GM12801 (cell line): ENCODE data around the gene AZIN2.

Experiments used
- TF ChIP-seq, protein P1 (sequence below): IDR thresholded peaks from one replicate; pipeline ENCODE4 v1.5.1; 2011; ENCODE audit warnings: control low read depth; ENCODE audit not compliant: insufficient read length; ENCODE audit errors: extremely low read depth

Gene AZIN2

DNA sequence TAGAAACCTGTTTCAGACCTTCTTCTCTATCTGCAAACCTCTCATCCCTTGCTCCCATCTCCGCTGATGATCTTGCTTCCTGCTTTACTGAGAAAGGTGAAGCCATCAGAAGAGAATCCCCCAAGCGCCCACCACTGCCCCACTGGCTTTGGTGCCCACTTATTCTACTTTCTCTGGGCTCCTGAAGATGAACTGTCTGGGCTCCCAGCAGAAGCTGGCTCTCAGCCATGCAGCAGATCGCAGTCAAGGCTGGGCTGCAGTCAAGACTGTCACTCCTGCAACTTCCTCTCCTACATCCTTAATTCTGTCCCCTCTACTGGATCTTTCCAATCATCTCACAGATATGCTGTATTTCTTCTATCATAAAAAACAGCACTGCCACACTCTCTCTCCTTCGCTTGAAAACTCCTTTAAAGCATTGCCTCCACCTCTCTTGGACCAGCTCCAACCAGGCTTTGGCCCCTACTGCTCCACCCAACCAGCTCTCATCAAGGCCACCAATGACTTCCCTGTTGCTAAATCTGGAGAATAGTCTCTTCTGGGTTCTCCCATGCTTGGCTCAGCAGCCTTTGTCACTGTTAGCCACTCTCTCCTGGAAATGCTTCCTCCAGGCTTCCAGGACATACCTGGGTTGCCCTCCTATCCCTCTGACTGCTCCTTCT is 75.1 kb downstream of the AZIN2 start:
- TF ChIP-seq, protein P1, sequence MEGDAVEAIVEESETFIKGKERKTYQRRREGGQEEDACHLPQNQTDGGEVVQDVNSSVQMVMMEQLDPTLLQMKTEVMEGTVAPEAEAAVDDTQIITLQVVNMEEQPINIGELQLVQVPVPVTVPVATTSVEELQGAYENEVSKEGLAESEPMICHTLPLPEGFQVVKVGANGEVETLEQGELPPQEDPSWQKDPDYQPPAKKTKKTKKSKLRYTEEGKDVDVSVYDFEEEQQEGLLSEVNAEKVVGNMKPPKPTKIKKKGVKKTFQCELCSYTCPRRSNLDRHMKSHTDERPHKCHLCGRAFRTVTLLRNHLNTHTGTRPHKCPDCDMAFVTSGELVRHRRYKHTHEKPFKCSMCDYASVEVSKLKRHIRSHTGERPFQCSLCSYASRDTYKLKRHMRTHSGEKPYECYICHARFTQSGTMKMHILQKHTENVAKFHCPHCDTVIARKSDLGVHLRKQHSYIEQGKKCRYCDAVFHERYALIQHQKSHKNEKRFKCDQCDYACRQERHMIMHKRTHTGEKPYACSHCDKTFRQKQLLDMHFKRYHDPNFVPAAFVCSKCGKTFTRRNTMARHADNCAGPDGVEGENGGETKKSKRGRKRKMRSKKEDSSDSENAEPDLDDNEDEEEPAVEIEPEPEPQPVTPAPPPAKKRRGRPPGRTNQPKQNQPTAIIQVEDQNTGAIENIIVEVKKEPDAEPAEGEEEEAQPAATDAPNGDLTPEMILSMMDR: no peak

DNA sequence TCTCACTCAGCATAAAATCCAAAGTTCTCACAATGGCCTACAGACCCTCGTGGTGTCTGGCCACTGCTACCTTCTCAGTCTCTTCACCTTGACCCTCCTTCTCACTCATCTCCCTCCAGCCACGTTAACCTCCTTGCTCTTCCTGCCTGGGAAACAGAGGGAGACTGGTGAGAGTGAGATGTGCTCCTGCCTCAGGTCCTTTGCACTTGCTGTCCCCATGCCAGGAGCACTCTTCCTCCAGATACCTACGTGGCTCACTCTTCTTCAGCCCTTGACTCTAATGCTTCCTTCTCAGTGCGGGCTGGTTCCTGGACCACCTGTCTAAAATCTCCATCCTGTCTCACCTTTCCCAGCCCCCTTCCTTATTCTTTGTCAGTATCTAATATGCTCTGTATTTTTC is 76.2 kb downstream of the AZIN2 start:
- TF ChIP-seq, protein P1: no peak

DNA sequence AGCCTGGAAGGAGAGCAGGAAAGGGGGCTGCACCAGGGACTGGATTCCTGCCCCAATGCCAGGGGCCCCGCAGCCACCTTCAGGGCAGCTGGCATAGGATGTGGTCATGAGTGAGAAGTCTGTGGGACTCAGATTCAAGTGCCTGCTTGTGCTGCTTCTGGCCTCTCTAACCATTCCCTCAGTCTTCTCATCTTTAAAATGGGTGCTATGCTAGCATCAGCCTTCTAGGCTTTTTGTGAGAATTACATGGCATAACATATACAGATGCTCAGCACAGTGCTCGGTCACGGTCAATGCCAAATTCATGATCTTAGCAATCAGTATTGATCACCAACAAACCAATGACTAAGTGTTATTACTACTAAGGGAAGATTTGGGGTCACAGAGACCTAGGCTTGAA is 77.4 kb downstream of the AZIN2 start:
- TF ChIP-seq, protein P1: no peak

DNA sequence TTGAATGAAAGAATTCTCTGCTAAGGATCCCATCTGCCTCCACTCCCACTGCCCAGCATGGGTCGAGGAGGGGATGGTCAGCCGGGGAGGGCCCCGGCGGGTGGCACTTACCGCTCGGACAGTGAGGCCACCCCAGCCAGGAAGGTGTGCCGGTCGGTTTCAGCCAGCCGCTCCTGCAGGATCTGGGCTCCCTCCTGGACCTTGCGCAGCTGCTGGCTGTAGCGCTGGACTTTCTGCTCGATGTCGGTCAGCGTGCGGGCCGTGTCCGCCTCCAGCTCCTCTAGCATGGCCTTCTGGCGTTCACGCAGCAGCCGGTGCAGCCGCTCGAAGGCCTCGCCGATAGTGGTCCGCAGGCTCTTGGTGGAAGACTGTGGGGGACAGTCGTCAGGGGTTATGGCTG is 78.6 kb downstream of the AZIN2 start:
- TF ChIP-seq, protein P1: no peak

DNA sequence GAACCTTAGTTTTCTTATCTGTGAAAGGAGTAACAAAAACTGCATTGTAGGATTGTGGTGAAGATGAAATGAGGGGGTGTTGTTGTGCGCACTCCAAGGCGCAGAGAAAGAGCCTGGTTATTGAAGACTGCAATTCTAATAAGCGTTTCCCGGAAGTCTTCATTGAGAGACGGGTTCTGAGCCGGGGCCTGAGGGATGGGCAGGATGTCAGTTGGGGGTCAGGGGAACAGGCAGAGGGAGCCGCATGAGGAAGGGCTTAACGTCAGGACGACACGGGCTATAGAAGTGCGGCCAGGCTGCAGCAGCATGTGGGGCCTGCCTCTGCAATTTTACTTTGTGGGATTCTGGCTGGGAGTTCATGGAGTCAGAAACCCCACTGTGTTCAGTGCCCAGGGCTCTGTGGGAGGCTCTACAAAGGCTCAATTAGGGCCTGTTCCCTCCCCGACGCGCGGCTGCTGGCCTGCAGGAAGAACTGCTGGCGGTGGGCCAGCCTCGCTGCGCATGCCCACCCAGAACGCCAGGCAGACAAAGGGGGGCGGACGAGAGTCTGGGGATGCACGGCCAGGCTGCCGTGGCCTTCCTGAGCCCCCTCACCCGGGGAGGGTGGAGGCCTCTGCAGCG is 80.2 kb downstream of the AZIN2 start:
- TF ChIP-seq, protein P1: no peak

DNA sequence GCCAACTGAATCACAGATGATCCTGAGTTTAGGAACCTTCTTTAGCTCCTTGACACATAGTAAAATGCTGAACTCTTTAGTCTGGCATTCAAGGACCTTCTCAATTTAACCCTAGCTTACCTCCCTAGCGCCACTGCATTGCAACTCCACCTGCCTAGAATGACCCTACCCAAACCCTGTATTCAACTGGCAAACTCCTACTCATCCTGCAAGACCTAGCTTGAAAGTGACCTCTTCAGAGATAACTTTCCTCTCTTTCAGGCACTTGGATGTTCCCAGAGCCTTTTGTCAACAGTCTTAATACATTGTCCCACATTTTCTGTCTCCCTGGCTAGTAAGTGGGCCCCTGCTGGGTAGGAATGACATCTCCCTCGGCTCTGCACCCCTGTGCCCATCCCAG is 81.2 kb downstream of the AZIN2 start:
- TF ChIP-seq, protein P1: no peak

DNA sequence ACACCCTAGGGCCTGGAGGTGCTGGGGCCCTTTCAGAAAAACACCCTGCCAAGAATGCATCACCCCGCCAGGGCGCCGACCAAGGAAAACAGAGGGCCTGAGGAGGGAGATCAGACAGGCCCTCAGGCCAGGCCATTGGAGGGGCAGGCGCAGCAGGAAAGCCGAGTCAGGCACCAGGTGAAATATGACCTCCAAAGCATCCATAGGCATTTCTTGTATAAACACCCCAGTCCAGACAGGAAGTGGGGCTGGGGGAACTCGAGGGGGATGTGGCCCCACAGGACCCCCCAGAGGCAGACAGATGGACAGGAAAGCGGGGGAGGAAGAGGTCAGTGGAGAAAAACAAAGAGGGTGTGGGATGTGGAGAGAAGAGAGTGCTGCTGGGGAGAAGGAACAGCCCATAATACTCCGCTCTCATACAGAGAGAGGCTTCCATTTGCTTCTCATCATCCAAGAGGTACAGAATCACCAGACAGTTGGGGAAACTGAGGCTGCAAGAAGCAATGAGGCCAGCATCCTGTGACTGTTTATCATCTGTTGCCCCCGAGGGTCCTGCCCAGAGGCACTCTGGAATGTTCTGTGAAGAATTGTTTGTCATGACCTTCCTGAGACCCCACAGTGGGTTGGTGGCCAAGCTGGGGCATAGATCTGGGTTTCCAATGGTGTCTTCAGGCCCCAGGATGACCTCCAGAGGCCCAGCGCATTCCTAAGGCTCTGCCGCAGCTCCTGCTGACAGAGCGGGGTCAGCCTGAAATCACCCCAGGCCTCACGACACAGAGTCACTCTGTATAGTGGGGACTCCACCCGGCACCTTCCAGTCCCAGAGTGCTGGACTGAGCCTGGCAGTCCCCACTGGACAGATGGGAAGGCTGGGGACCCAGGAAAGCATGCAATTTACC is 82.9 kb downstream of the AZIN2 start:
- TF ChIP-seq, protein P1: no peak
